GM21360 (cell line): ENCODE data around the gene ASPHD1.
"Not testable (repeated sequence)": the region's sequence is repeated elsewhere in the genome, so short reads cannot be mapped to it uniquely, and the experiment has no call there.

ENCODE experiments used
- ATAC-seq: cut with Tn5 transposase; IDR thresholded peaks from one replicate; pipeline ENCODE4 v1.9.1; 2021; ENCODE audit warnings: mild to moderate bottlenecking, moderate library complexity; ENCODE audit not compliant: unreplicated experiment

The ASPHD1 gene

DNA sequence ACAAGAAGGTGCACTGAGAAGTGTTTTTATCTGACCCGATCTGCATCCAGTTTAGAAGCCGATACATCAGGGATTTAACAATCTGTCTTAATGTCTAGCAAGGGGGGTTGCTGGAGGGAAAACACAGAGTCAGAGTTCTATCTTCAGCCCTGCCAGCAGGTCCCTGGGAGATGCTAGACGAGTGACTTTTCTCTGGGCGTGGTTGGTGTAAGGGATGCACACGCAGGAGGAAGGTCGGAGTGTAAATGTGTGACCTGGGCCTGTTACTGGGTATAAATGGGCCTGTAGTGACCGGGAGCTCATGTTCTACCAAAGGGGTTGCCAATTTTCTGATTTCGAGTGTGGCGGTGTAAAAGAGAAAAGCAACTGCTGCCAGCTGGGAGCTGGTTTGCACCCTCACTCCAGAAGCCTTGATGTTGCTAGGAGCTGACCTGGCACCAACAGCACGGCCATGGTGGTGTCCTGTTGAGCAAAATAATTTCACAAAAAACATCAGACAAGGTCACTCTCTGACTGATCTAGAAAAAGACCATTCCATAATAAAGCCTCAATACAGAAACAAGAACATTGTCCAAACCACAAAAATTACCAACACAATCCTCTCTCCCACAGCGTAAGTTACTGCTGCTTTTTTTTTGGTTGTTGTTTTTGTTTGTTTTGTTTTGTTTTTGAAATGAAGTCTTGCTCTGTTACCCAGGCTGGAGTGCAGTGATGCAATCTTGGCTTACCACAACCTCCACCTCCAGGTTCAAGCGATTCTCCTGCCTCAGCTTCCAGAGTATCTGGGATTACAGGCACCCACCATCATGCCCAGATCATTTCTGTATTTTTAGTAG lies 27.0 kb downstream of the ASPHD1 start:
- ATAC-seq = no peak

DNA sequence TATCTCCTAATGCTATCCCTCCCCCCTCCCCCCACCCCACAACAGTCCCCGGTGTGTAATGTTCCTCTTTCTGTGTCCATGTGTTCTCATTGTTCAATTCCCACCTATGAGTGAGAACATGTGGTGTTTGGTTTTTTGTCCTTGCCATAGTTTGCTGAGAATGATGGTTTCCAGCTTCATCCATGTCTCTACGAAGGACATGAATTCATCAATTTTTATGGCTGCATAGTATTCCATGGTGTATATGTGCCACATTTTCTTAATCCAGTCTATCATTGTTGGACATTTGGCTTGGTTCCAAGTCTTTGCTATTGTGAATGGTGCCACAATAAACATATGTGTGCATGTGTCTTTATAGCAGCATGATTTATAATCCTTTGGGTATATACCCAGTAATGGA lies 31.5 kb downstream of the ASPHD1 start:
- ATAC-seq = not testable (repeated sequence)

DNA sequence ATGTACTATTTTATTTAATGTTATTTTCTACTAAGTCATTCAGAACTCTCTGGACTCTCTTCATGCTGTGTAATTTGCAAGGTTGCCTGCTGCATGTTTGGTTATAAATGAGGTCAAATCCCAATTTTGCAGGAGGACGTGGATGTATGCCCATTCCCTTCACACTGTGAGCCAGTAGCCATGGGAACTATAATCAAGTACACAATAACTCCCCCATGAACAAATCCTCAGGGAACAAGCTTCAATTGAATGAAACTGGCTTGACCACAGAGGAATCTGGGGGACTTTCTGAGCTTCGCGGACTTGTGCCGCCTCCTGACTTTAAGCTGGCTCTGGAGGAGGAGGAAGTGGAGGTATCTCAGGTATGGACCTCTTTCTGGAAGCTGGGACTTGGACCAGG lies 40.4 kb downstream of the ASPHD1 start:
- no peak for ATAC-seq

DNA sequence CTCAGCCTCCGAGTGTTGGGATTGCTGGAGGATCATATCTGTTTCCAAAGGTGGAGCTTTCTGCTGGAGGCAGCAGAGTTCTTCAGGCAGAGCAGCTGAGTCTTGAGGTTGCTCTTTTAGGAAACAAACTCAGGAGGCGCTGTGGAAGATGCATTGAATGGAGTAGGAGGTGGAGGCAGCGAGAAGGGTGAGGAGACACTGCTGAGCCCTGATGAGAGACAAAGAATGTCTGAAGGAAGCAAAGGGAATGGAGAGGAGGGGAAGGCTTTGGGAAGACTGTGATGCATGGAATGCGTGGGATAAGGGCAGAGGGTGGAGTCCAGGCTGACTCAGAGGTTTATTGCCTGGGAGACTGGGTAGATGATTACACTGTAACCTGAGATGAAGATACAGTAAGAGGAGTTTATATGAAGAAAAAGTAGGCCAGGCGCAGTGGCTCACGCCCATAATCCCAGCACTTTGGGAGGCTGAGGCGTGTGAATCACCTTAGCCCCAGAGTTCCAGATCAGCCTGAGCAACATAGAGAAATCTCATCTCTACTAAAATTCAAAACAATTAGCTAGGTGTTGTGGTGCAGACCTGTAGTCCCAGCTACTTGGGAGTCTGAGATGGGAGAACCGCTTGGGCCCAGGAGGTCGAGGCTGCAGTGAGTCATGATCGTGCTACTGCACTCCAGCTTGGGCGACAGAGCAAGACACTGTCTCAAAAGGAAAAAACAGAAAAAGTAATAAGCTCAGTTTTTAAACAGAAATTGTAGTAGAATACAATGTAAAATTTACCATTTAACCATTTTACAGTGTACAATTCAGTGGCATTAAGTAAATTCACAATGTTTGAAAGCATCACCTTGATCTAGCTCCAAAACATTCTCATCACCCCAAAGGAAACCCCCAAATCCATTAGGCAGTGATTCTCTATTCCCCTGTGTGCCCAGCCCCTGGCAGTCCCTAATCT lies 43.8 kb downstream of the ASPHD1 start:
- no peak for ATAC-seq

DNA sequence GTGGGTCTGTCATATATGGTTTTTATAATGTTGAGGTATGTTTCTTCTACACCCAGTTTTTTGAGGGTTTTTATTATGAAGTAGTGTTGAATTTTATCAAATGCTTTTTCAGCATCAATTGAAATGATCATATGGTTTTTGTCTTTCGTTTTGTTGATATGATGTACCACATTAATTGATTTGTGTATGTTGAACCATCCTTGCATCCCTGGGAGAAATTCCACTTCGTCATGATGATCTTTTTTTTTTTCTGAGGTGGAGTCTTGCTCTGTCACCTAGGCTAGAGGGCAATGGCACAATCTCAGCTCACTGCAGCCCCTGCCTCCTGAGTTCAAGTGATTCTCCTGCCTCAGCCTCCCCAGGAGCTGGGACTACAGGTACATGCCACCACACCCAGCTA lies 47.6 kb downstream of the ASPHD1 start:
- no peak for ATAC-seq

DNA sequence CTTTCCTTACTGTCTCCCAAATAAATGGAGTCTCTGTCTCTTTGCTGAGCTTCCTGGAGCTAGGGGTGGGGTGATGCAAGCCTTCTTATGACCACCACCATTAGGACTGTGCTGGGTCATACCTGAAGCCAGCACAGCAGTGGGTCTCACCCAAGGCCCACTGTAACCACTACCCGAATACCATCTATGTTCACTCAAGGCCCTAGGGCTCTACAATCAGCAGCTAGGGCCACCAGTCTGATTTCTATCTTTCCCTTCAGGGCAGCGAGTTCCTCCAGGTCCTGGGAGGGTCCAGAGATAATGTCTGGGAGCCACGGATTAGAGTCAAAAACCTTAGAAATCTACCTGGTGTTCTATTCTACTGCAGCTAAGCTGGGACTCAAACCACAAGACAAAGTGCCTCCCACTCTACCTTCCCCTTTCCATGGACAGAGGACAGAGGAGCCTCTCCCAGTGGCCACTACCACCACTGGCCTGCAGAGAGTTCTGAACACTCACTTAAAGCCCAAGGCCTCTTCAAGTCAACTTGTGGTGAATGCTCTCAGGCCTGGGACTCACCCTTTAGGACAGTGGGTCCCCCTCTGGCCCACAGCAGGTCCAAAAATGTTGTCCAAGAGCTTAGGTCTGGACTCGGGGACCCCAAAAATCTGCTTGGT lies 50.6 kb downstream of the ASPHD1 start:
- no peak for ATAC-seq

DNA sequence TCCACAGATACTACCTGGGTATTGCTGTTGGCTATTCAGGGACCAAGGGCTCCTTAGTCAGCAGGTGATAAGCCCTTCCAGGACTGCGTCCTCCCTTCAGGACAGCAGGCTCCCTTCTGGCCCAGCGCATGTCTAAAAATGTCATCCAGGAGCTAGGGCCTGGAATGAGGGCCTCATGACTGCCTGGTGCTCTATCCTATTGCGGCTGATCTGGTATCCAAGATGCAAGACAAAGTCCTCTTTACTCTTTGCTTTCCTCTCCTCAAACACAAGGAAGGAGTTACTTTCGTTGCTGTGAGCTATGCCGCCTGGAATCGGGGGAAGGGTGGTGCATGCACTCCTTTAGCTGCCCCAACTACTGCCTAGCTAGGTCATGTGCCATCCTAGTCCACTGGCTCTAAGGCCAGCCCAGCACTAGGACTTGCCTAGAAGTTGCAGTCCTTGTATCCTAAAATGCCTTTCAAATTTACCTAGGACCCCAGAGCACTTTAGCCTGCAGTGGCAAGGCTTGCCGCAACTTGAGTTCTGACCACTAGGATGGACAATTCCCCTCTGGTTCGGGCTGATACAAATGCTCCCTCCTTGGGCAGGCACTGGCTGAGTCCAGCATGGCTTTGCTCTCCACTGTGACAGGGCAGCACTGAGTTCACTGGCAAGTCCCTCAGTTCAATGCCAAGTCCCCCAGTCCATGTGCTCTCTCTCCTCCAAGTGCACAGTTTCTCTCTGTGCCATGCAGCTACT lies 51.5 kb downstream of the ASPHD1 start:
- ATAC-seq = no peak
